ENCODE results near the gene EEA1. TPM values are rescaled to one million over a fixed set of nuclear protein-coding genes. Genes with fewer than 3 reads are reported as not detected.

Gene EEA1
- total and polyA plus RNA-seq, 7 donors: 4.1 to 51.8 (median 27.7) TPM

GRCh38 chr12:92877904-92878303 lies 51.2 kb downstream of the EEA1 start:
- no peak overlapping the region for H3K27ac ChIP-seq
- ATAC-seq: no peak

GRCh38 chr12:92876496-92876895 lies 52.6 kb downstream of the EEA1 start:
- Histone ChIP-seq H3K9me3 (no peaks in the 10 kb centered on the region), H3K27me3 (ENCODE audit: insufficient read depth in 3 of 3, low read length in 2 of 3) (no peaks in the 10 kb centered on the region), H3K4me1 (peaks cover 12% of the 10 kb centered on the region), H3K36me3 (ENCODE audit: insufficient read depth in 1 of 2, low read depth in 1 of 2) (no peaks in the 10 kb centered on the region), H3K27ac (no peak overlapping the region), H3K4me3 (no peak overlapping the region)
- 64 to 84% (median 69%) methylated on average over 3 of the region's 3 CpGs for WGBS, 3 donors
- ATAC-seq (no peak), DNase-seq (no peak)
- intact Hi-C loops (cut with DNase I): no loop called here
- TF ChIP-seq CTCF (IDR thresholded peaks at IDR 0.05): no peak

More at GRCh38 chr12:92877904-92878303, 51.2 kb downstream of the EEA1 start:
- no peak overlapping the region for H3K4me3 ChIP-seq
- peaks cover 8% of the 10 kb centered on the region for H3K4me1 ChIP-seq
- H3K36me3 ChIP-seq (ENCODE audit: insufficient read depth in 1 of 2, low read depth in 1 of 2): peaks cover 0 to under 1% of the 10 kb centered on the region in 2 donors
- no peaks in the 10 kb centered on the region for H3K9me3 ChIP-seq
- 96 to 100% (median 97%) methylated on average over 1 of the region's 1 CpG for WGBS, 3 donors
- TF ChIP-seq CTCF (IDR thresholded peaks at IDR 0.05): no peak
- H3K27me3 ChIP-seq (ENCODE audit: insufficient read depth in 3 of 3, low read length in 2 of 3): no peaks in the 10 kb centered on the region
- no peak for DNase-seq
- intact Hi-C loops (cut with DNase I): no loop called here

- intact Hi-C loops (cut with DNase I): no loop called here
- Histone ChIP-seq H3K9me3 (no peaks in the 10 kb centered on the region), H3K27ac (peak overlapping the region; percentile 47), H3K27me3 (ENCODE audit: insufficient read depth in 3 of 3, low read length in 2 of 3) (no peaks in the 10 kb centered on the region), H3K4me3 (peak overlapping the region; percentile 31), H3K4me1 (peaks cover 44% of the 10 kb centered on the region), H3K36me3 (ENCODE audit: insufficient read depth in 1 of 2, low read depth in 1 of 2) (no peaks in the 10 kb centered on the region)
- 19 to 28% (median 21%) methylated on average over 3 of the region's 3 CpGs for WGBS, 3 donors
- DNase-seq (no peak), ATAC-seq (peak in 2 of 4 donors; percentile 34)
- TF ChIP-seq CTCF (IDR thresholded peaks at IDR 0.05): no peak
Observed at GRCh38 chr12:92871116-92871515, 58.0 kb downstream of the EEA1 start.

GRCh38 chr12:92866418-92866817 lies 62.7 kb downstream of the EEA1 start:
- Histone ChIP-seq H3K9me3 (no peaks in the 10 kb centered on the region), H3K4me1 (peaks cover 32% of the 10 kb centered on the region), H3K27ac (peak overlapping the region; percentile 7), H3K4me3 (no peak overlapping the region), H3K36me3 (ENCODE audit: insufficient read depth in 1 of 2, low read depth in 1 of 2) (peaks cover 0 to 10% of the 10 kb centered on the region in 2 donors), H3K27me3 (ENCODE audit: insufficient read depth in 3 of 3, low read length in 2 of 3) (no peaks in the 10 kb centered on the region)
- no peak for TF ChIP-seq CTCF (IDR thresholded peaks at IDR 0.05)
- WGBS, 3 donors: 90 to 96% (median 96%) methylated on average over 2 of the region's 2 CpGs
- intact Hi-C loops (cut with DNase I): loop anchor here in 1 of 2 donors (10.0 kb wide), 1 partner anchor 62 kb away; no protein-coding TSS in a partner anchor
- DNase-seq: no peak
- ATAC-seq: no peak

- TF ChIP-seq CTCF (IDR thresholded peaks at IDR 0.05): no peak
- DNase-seq (no peak), ATAC-seq (no peak)
- intact Hi-C loops (cut with DNase I): loop anchor here in 1 of 2 donors (10.0 kb wide), 1 partner anchor 58 kb away; no protein-coding TSS in a partner anchor
- Histone ChIP-seq H3K4me1 (peaks cover 24% of the 10 kb centered on the region), H3K4me3 (no peak overlapping the region), H3K36me3 (ENCODE audit: insufficient read depth in 1 of 2, low read depth in 1 of 2) (peaks cover 0 to 11% of the 10 kb centered on the region in 2 donors), H3K27me3 (ENCODE audit: insufficient read depth in 3 of 3, low read length in 2 of 3) (no peaks in the 10 kb centered on the region), H3K27ac (no peak overlapping the region), H3K9me3 (no peaks in the 10 kb centered on the region)
- WGBS, 3 donors: 53 to 83% (median 54%) methylated on average over 1 of the region's 1 CpG
Observed at GRCh38 chr12:92863251-92863650, 65.8 kb downstream of the EEA1 start.

All from psoas muscle (tissue), 8 donors.